ENCODE data around the gene INKA2. TPM values are rescaled to one million over a fixed set of nuclear protein-coding genes. Genes with fewer than 3 reads are reported as not detected.

The INKA2 gene
- total and polyA plus RNA-seq, 2 of the 4 experiments (the other 2 are of a cell fraction): 2.2 to 2.6 TPM

DNA sequence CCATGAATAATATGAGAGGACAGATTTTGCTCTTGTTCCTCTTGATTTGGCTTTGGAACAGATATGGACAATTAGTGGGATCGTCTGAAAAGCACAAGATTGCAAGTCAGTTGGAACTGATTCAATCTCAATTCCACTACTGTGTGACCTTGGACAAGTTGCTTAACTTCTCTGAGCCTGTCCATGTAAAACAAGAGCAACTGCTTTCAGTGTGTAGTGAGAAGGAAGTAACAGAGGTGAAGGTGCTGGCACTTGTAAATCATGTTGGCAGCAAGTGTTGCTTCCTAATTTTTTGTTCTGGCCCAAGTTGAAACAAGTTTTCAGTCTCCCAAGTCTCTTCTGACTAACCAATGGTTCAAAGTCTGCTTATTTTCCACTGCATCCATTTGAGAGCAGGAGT is 15.3 kb downstream of the INKA2 start:
- TF ChIP-seq, protein P1, sequence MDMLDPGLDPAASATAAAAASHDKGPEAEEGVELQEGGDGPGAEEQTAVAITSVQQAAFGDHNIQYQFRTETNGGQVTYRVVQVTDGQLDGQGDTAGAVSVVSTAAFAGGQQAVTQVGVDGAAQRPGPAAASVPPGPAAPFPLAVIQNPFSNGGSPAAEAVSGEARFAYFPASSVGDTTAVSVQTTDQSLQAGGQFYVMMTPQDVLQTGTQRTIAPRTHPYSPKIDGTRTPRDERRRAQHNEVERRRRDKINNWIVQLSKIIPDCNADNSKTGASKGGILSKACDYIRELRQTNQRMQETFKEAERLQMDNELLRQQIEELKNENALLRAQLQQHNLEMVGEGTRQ (IDR thresholded peaks at IDR 0.05; ENCODE audit: low read depth, low read length): no peak
- TF ChIP-seq MXI1 (IDR thresholded peaks at IDR 0.05; ENCODE audit: borderline replicate concordance, low read depth, low read length): no peak
- no peak for TF ChIP-seq MAFK (IDR thresholded peaks at IDR 0.05; ENCODE audit: low read depth, low read length)
- H3K79me1 ChIP-seq (ENCODE audit: low read depth in 1 of 2, low read length in 2 of 2): peaks cover 0 to 3% of the 10 kb centered on the region in 2 experiments; a peak in 1 of 4 replicates
- H4K91ac ChIP-seq (ENCODE audit: insufficient read depth, low read depth, low read length): no peak overlapping the region
- H3K14ac ChIP-seq (replicated peaks; ENCODE audit: low read depth, low read length): no peak overlapping the region
- no peak overlapping the region for H3K27ac ChIP-seq (ENCODE audit: insufficient read depth, low read length)
- no peak overlapping the region for H3K9ac ChIP-seq (ENCODE audit: low read depth, low read length)
- H3K9me1 ChIP-seq (ENCODE audit: insufficient read depth, low read length): peaks cover 25% of the 10 kb centered on the region
- H3K36me3 ChIP-seq (ENCODE audit: control insufficient read depth, insufficient read depth, low read length): peaks cover 5% of the 10 kb centered on the region; the same call in 1 of the 2 replicates
- POLR2A ChIA-PET (ENCODE audit: unreplicated experiment): no interaction called here
- H4K5ac ChIP-seq (ENCODE audit: low read depth, low read length): no peak overlapping the region
- H3K27me3 ChIP-seq (ENCODE audit: control insufficient read depth, insufficient read depth, low read length): no peaks in the 10 kb centered on the region
- H2AK9ac ChIP-seq (replicated peaks; ENCODE audit: low read depth, low read length, poor library complexity): no peak overlapping the region
- dilution Hi-C loops (cut with HindIII; ENCODE audit: low sequenced_read_pairs, unreplicated experiment): no loop called here
- peaks cover 12% of the 10 kb centered on the region for H3K4me1 ChIP-seq (ENCODE audit: control insufficient read depth, insufficient read depth, low read length)
- no CpG with 5 or more reads among the region's 1 CpG for WGBS, 2 experiments (ENCODE audit: extremely low coverage in 2 of 2, insufficient read length in 1 of 2)
- ATAC-seq (ENCODE audit: low read depth): no peak
- H2BK20ac ChIP-seq (ENCODE audit: low read depth, low read length): no peak overlapping the region
- no peaks in the 10 kb centered on the region for H3K9me3 ChIP-seq (ENCODE audit: control insufficient read depth, insufficient read depth, low read length)
- no peak overlapping the region for H2AK5ac ChIP-seq (ENCODE audit: low read depth, low read length)
- H3K4me3 ChIP-seq (ENCODE audit: insufficient read depth, low read depth, low read length): no peak overlapping the region
- H3K18ac ChIP-seq (ENCODE audit: low read depth, low read length): no peak overlapping the region
- H2AFZ ChIP-seq (replicated peaks; ENCODE audit: low read length, poor library complexity): no peak overlapping the region
- CTCF ChIA-PET: no interaction called here
- H3K23ac ChIP-seq (ENCODE audit: low read depth, low read length): no peak overlapping the region
- no peak overlapping the region for H2BK120ac ChIP-seq (ENCODE audit: low read depth, low read length)
- in situ Hi-C loops (cut with MboI; ENCODE audit: low sequenced_read_pairs): no loop called here
- intact Hi-C loops (cut with micrococcal nuclease): no loop called here
- DNase-seq: no peak
- BruUV-seq (replicated peaks): no TSS peak
- H2BK15ac ChIP-seq (ENCODE audit: low read depth, low read length): no peak overlapping the region; the same call in 2 of the 3 replicates
- no peak overlapping the region for H3K4me2 ChIP-seq (ENCODE audit: low read depth, low read length)
- H2BK5ac ChIP-seq (ENCODE audit: low read depth, low read length, poor library complexity, severe bottlenecking): no peak overlapping the region
- no peaks in the 10 kb centered on the region for H4K20me1 ChIP-seq (ENCODE audit: insufficient read depth, low read length)
- no peak overlapping the region for H3K56ac ChIP-seq (ENCODE audit: extremely low read depth, insufficient read depth, low read length)
- H3K4ac ChIP-seq (ENCODE audit: low read depth, low read length): no peak overlapping the region
- no peak overlapping the region for H4K8ac ChIP-seq (ENCODE audit: low read depth in 2 of 2, low read length in 2 of 2)
